HG03565 (cell line): ENCODE data around the gene SLK.

ENCODE experiments used
- ATAC-seq: cut with Tn5 transposase; IDR thresholded peaks from one replicate; pipeline ENCODE4 v1.9.1; 2021; ENCODE audit warnings: mild to moderate bottlenecking, moderate library complexity; ENCODE audit not compliant: unreplicated experiment

The SLK gene

GRCh38 chr10:103986360-103986759 is 19.4 kb downstream of the SLK start:
- ATAC-seq: no peak

GRCh38 chr10:103990121-103990520 is 23.2 kb downstream of the SLK start:
- no peak for ATAC-seq

- ATAC-seq: no peak
These were observed 23.6 kb downstream of the SLK start for GRCh38 chr10:103990531-103990930.

GRCh38 chr10:103991393-103992128 is 24.6 kb downstream of the SLK start:
- no peak for ATAC-seq

- ATAC-seq: no peak
These were observed 28.2 kb downstream of the SLK start for GRCh38 chr10:103995134-103995533.

GRCh38 chr10:103998805-103999204 is 31.9 kb downstream of the SLK start:
- ATAC-seq: no peak

- ATAC-seq: no peak
These were observed 36.0 kb downstream of the SLK start for GRCh38 chr10:104002911-104003310.

- ATAC-seq: no peak
These were observed 38.4 kb downstream of the SLK start for GRCh38 chr10:104005172-104005863.

- ATAC-seq: no peak
These were observed 45.0 kb downstream of the SLK start for GRCh38 chr10:104011904-104012303.

- no peak for ATAC-seq
These were observed 46.5 kb downstream of the SLK start for GRCh38 chr10:104013489-104013888.

- ATAC-seq: no peak
These were observed 47.2 kb downstream of the SLK start for GRCh38 chr10:104014176-104014575.

GRCh38 chr10:104016661-104017060 is 49.7 kb downstream of the SLK start:
- no peak for ATAC-seq

- no peak for ATAC-seq
These were observed 51.5 kb downstream of the SLK start for GRCh38 chr10:104018471-104018870.

- no peak for ATAC-seq
These were observed 53.1 kb downstream of the SLK start for GRCh38 chr10:104020020-104020419.

GRCh38 chr10:104021246-104021645 is 54.3 kb downstream of the SLK start:
- ATAC-seq: no peak

GRCh38 chr10:104022026-104022425 is 55.1 kb downstream of the SLK start:
- ATAC-seq: no peak

GRCh38 chr10:104025524-104025923 is 58.6 kb downstream of the SLK start:
- no peak for ATAC-seq

- ATAC-seq: no peak
These were observed 59.8 kb downstream of the SLK start for GRCh38 chr10:104026762-104027161.

- no peak for ATAC-seq
These were observed 61.2 kb downstream of the SLK start for GRCh38 chr10:104028146-104028545.

- no peak for ATAC-seq
These were observed 62.0 kb downstream of the SLK start for GRCh38 chr10:104028823-104029520.

GRCh38 chr10:104029521-104029860 is 62.6 kb downstream of the SLK start:
- no peak for ATAC-seq

- ATAC-seq: no peak
These were observed 64.7 kb downstream of the SLK start for GRCh38 chr10:104031631-104032030.
